Activated CD4-positive, alpha-beta T cell treated with anti-CD3 and anti-CD28 coated beads for 36 hours (primary cell): ENCODE measurements around the gene FBXL15. TPM values are rescaled to one million over a fixed set of nuclear protein-coding genes. Genes with fewer than 3 reads are reported as not detected.

Experiments used
- ATAC-seq: fragments of 200-7000 bp; cut with Tn5 transposase; one replicate; pipeline ENCODE4 v1.10.0; 2021; ENCODE audit warnings: mild to moderate bottlenecking, moderate library complexity
- CTCF ChIA-PET: fragments of 350-600 bp; sonication (Branson Sonifier 250); formaldehyde crosslinking; loops from one replicate; lab custom pipeline; 2021; ENCODE audit warnings: antibody characterized with exemption; lab: Charles Lee
- POLR2A ChIA-PET: fragments of 350-600 bp; sonication (Branson Sonifier 250); formaldehyde crosslinking; loops from one replicate; lab custom pipeline; 2021; ENCODE audit warnings: antibody characterized with exemption, inconsistent platforms; lab: Charles Lee
- DNase-seq: peaks from one replicate; pipeline ENCODE4 v3.0.0-alpha.2; 2020
- H3K27ac Mint-ChIP-seq: one replicate; pipeline ENCODE4 v1.8.0; 2021; ENCODE audit warnings: mixed read lengths
- H3K27me3 Mint-ChIP-seq: one replicate; pipeline ENCODE4 v1.8.0; 2021; ENCODE audit warnings: mixed read lengths
- H3K36me3 Mint-ChIP-seq: one replicate; pipeline ENCODE4 v1.8.0; 2021; ENCODE audit warnings: low read depth, mixed read lengths
- H3K4me1 Mint-ChIP-seq: one replicate; pipeline ENCODE4 v1.8.0; 2021; ENCODE audit warnings: mixed read lengths
- H3K4me3 Mint-ChIP-seq: one replicate; pipeline ENCODE4 v1.8.0; 2021; ENCODE audit warnings: mild to moderate bottlenecking, moderate library complexity, mixed read lengths
- H3K9me3 Mint-ChIP-seq: one replicate; pipeline ENCODE4 v1.8.0; 2021; ENCODE audit warnings: low read depth, mixed read lengths
- intact Hi-C, 2 experiments: fragments of 100-400 bp; cut with DNase I in 1 of 2; cut with micrococcal nuclease in 1 of 2; formaldehyde crosslinking; loops; one replicate each; pipeline versions ENCODE4 v1.14.2 to v1.15.1; 2022 to 2024; cut with DNase I, micrococcal nuclease
- total RNA-seq, 2 experiments: library from RNA; stranded (reverse); gene quantifications; one replicate each; pipeline ENCODE4 v1.2.3, GENCODE V29; 2021

The FBXL15 gene
- total RNA-seq, 2 experiments from 2014 or later = 5.4 to 11.9 TPM

DNA sequence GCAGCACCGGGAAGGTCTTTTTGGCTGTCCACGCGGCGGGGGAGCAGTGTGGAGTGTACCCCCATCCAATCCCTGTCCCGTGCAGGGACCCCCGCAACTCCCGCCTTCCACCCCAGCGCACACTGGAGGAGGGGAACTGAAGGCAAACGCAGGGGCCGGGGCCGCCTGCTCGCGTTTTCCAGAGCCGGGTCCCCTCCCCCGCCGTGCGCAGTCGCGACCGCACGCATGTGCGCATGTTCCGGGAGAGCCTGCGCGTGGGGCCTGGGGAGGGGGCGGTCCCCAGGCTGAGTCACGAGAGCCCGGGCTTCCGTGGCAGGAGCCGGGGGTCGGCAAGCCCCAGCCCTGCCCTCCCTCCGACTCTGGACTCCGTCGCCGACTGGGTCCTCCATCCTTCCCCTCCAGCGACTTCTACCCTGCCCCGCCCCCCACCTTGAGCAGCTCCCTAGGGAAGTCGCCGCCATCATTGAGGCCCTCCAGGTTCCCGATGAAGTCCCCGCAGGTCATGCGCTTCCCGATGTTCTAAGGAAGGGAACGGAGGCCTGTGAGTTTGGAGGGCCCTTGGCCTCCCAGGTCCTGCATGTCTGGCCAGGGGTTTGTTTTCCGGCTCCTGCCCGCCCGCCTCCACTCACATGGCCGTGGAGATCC is 10.1 kb upstream of the FBXL15 start:
- POLR2A ChIA-PET = interaction anchor here (1.7 to 2.0 kb wide), 2 partner anchors 10 to 17 kb away, joined by 9 to 11 read pairs; partner anchors contain the start of gene FBXL15
- Mint-ChIP-seq H3K4me1 (peaks cover 35% of the 10 kb centered on the region), H3K27me3 (peaks cover 14% of the 10 kb centered on the region), H3K4me3 (peak overlapping the region; percentile 71), H3K9me3 (no peaks in the 10 kb centered on the region), H3K27ac (peak overlapping the region; percentile 73), H3K36me3 (no peaks in the 10 kb centered on the region)
- DNase-seq (peak; percentile 86), ATAC-seq (peak; percentile 34)
- CTCF ChIA-PET = interaction anchor here (1.4 to 3.1 kb wide), 8 partner anchors 11 to 241 kb away, joined by 4 to 31 read pairs (median 6); partner anchors contain the start of gene FBXL15
- intact Hi-C loops = no loop called here

GRCh38 chr10:102411341-102412255 is 9.0 kb upstream of the FBXL15 start:
- DNase-seq (no peak), ATAC-seq (no peak)
- ChIA-PET CTCF (interaction anchor here (0.6 to 3.1 kb wide), 5 partner anchors 8 to 238 kb away, joined by 3 to 31 read pairs (median 7); partner anchors contain the start of gene FBXL15), POLR2A (interaction anchor here (0.6 kb wide), 1 partner anchor 183 kb away, joined by 3 read pairs; no protein-coding TSS in a partner anchor)
- Mint-ChIP-seq H3K9me3 (no peaks in the 10 kb centered on the region), H3K27ac (peak overlapping the region; percentile 70), H3K36me3 (no peaks in the 10 kb centered on the region), H3K4me3 (peak overlapping the region; percentile 71), H3K4me1 (peaks cover 35% of the 10 kb centered on the region), H3K27me3 (peaks cover 20% of the 10 kb centered on the region)
- intact Hi-C loops = no loop called here

GRCh38 chr10:102412293-102412692 is 8.3 kb upstream of the FBXL15 start:
- CTCF ChIA-PET = interaction anchor here (0.6 to 1.5 kb wide), 2 partner anchors 9 to 192 kb away, joined by 3 to 7 read pairs; no protein-coding TSS in a partner anchor
- Mint-ChIP-seq H3K9me3 (no peaks in the 10 kb centered on the region), H3K36me3 (no peaks in the 10 kb centered on the region), H3K4me1 (peaks cover 35% of the 10 kb centered on the region), H3K27me3 (peaks cover 23% of the 10 kb centered on the region), H3K27ac (no peak overlapping the region), H3K4me3 (no peak overlapping the region)
- DNase-seq (no peak), ATAC-seq (no peak)
- intact Hi-C loops = no loop called here
- POLR2A ChIA-PET = interaction anchor here (0.6 kb wide), 1 partner anchor 184 kb away, joined by 3 read pairs; no protein-coding TSS in a partner anchor

DNA sequence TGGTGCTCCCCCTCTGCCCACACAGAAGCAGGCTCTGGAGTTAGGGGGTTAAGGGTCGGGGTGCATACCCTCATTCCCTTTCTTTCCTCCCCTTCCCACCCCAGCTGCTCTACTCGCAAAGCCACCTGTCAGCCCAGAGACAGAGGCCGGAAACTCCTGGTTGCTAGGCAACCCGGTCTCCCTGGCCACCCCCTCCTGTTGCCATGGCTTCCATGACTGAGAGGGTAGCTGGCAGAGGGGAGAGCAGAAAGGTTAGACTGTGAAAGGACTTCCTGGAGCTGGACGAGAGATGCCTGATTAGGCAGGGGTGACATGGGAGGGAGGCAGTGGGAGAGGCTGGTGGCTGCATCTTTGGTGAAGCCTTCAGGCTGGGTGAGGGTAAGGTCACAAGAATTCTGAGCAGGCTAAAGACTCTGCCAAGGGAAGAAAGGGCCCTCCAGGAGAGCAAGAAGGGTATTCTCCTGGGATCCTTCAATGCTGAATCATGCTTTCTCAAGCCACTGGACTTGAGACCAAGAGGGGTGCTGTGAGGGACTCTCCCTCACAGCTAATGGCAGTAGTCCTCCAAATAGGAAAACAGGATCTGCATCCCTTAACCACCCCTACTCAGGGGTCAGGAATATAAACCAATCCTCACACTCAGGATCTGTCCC is 7.5 kb upstream of the FBXL15 start:
- Mint-ChIP-seq H3K27ac (no peak overlapping the region), H3K36me3 (no peaks in the 10 kb centered on the region), H3K9me3 (no peaks in the 10 kb centered on the region), H3K4me1 (peaks cover 31% of the 10 kb centered on the region), H3K4me3 (no peak overlapping the region), H3K27me3 (peaks cover 29% of the 10 kb centered on the region)
- intact Hi-C loops = no loop called here
- DNase-seq = peak; percentile 72
- CTCF ChIA-PET = interaction anchor here (0.6 to 1.5 kb wide), 6 partner anchors 10 to 233 kb away, joined by 3 to 7 read pairs (median 4); no protein-coding TSS in a partner anchor
- POLR2A ChIA-PET = interaction anchor here (0.8 kb wide), 1 partner anchor 19 kb away, joined by 3 read pairs; the partner anchor contains the start of gene CUEDC2
- peak; percentile 32 for ATAC-seq

DNA sequence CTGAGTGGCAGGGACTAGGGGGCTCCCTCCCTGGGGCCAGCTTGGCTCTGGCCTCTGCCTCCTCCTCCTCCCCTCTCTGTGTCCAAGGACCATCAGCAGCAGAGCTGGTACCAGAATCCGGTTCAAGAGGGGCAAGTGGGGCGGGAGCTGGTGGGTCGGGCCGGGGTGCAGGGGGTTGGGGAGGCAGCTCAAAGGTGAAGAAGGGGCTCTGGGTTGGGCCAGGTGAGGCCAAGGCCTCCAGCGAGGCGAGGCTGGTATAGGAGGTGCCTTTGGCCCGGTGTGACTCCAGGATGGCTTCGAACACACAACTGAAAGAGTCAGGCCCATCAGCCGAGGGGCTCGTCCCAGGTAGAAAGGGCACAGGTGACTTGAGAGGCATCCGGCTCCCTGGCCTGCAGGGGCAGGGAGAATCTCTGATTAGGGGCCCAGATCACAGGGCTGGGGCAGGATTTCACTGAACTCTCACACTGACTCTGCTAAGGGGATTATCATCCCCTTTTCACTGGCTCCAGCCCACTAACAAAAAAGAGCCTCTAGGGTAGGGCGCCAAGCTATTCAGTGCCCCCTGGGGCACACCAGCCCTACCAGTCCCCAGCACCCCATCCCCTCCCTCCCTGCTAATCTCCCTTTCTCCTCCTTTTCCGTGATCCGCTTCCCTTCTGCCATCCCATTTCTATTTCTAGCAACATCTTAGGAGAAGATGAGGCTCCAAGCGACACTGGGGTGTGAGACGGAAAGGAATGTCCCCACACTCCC is 6.7 kb upstream of the FBXL15 start:
- POLR2A ChIA-PET = interaction anchor here (0.8 kb wide), 1 partner anchor 18 kb away, joined by 3 read pairs; the partner anchor contains the start of gene CUEDC2
- intact Hi-C loops = no loop called here

DNA sequence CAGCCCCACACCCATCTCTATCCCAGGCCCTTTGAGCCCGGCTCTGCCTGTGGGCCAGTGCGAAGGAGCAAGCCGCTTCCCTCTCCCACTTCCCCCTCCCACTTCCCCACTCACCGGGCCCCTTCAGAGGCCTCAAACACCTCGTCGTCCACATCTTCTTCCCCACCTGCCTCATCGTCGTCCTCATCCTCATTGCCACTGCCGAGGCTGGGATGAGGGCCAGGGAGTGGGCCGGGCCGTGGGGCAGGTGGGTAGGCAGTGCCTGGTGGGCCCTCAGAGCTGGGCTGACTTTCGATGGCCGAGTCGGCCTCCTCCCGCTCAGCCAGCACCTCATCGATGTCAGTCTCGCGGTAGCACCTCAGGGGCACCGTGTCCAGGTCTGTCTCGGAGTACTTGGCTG is 5.9 kb upstream of the FBXL15 start:
- H3K36me3 Mint-ChIP-seq = no peaks in the 10 kb centered on the region
- H3K4me3 Mint-ChIP-seq = no peak overlapping the region
- ChIA-PET CTCF (interaction anchor here (0.6 to 1.5 kb wide), 5 partner anchors 11 to 241 kb away, joined by 3 to 4 read pairs (median 3); no protein-coding TSS in a partner anchor), POLR2A (no interaction called here)
- DNase-seq = no peak
- no peaks in the 10 kb centered on the region for H3K9me3 Mint-ChIP-seq
- no peak overlapping the region for H3K27ac Mint-ChIP-seq
- intact Hi-C loops = no loop called here
- peaks cover 34% of the 10 kb centered on the region for H3K4me1 Mint-ChIP-seq
- ATAC-seq = no peak
- H3K27me3 Mint-ChIP-seq = peaks cover 25% of the 10 kb centered on the region

More for the DNA sequence above, 6.7 kb upstream of the FBXL15 start:
- Mint-ChIP-seq H3K36me3 (no peaks in the 10 kb centered on the region), H3K27me3 (peaks cover 29% of the 10 kb centered on the region), H3K4me1 (peaks cover 31% of the 10 kb centered on the region), H3K9me3 (no peaks in the 10 kb centered on the region), H3K4me3 (no peak overlapping the region), H3K27ac (no peak overlapping the region)
- no peak for DNase-seq
- CTCF ChIA-PET = interaction anchor here (0.6 to 1.4 kb wide), 3 partner anchors 36 to 232 kb away, joined by 3 to 4 read pairs (median 4); no protein-coding TSS in a partner anchor
- ATAC-seq = no peak

- DNase-seq (no peak), ATAC-seq (no peak)
- Mint-ChIP-seq H3K4me1 (peaks cover 32% of the 10 kb centered on the region), H3K36me3 (peaks cover 2% of the 10 kb centered on the region), H3K9me3 (no peaks in the 10 kb centered on the region), H3K27me3 (peaks cover 21% of the 10 kb centered on the region), H3K27ac (no peak overlapping the region), H3K4me3 (no peak overlapping the region)
- CTCF ChIA-PET = interaction anchor here (0.7 to 1.5 kb wide), 2 partner anchors 44 to 185 kb away, joined by 3 to 4 read pairs; no protein-coding TSS in a partner anchor
- intact Hi-C loops = no loop called here
- POLR2A ChIA-PET = no interaction called here
Observed at GRCh38 chr10:102416283-102416682, 4.4 kb upstream of the FBXL15 start.

DNA sequence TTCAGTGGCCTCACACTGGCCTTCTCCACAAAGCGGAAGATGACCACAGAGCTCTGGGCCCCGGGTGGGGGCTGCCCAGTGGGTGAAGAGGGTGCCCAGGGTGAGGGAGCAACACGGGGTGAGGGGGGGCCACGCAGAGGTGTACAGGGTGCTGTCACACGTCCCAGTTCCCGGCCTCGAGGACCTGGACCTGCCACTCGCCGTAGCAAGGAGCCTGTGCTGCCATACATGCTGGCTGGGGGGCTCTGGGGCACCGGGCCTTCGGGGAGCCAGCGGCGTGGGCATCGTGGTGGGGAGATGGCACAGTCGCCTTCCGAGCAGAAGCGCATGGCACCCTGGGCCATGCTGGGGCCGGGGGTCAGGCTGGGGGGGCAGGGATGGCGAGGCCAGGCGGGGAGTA is 3.9 kb upstream of the FBXL15 start:
- no peaks in the 10 kb centered on the region for H3K9me3 Mint-ChIP-seq
- no peak for DNase-seq
- ATAC-seq = no peak
- H3K36me3 Mint-ChIP-seq = peaks cover 2% of the 10 kb centered on the region
- intact Hi-C loops = no loop called here
- H3K27ac Mint-ChIP-seq = no peak overlapping the region
- ChIA-PET POLR2A (no interaction called here), CTCF (no interaction called here)
- H3K4me3 Mint-ChIP-seq = no peak overlapping the region
- H3K4me1 Mint-ChIP-seq = peaks cover 31% of the 10 kb centered on the region
- peaks cover 19% of the 10 kb centered on the region for H3K27me3 Mint-ChIP-seq

GRCh38 chr10:102418622-102419268 is 1.9 kb upstream of the FBXL15 start, which contains the start of gene PSD:
Gene PSD (minus strand): TSS chr10:102418785. CDS start chr10:102417038, 1,747 bp downstream.
- intact Hi-C loops = no loop called here
- Mint-ChIP-seq H3K9me3 (no peaks in the 10 kb centered on the region), H3K27me3 (peaks cover 19% of the 10 kb centered on the region), H3K36me3 (peaks cover 7% of the 10 kb centered on the region), H3K4me1 (peaks cover 30% of the 10 kb centered on the region), H3K27ac (no peak within 1 kb of the TSS), H3K4me3 (peak within 1 kb of the TSS; percentile 96)
- ChIA-PET CTCF (no interaction called here), POLR2A (no interaction called here)
- ATAC-seq = no peak
- DNase-seq = peak; percentile 18
